Measurements from ENCODE around the gene EP400.

EP400 gene

DNA sequence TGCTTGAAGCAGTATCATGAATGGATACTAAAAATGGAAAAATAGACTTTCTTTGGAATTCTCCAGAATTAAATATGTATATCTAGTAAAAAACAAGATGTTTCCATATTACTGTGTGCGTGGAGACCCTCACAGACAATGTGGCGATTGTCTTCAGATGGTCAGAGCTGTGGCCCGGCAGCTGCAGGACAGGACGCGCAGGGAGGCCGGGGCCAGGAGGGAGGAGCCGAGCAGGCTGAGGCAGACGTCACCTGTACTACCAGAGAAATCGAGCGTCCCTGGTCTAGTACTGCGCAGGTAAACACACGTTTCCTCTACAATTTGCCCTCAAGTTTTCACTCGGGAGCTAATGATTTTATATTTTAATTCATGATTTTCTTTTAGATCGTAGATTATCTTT is 171.5 kb downstream of the EP400 start:
- no peak for DNase-seq (ENCODE audit: low spot score)

DNA sequence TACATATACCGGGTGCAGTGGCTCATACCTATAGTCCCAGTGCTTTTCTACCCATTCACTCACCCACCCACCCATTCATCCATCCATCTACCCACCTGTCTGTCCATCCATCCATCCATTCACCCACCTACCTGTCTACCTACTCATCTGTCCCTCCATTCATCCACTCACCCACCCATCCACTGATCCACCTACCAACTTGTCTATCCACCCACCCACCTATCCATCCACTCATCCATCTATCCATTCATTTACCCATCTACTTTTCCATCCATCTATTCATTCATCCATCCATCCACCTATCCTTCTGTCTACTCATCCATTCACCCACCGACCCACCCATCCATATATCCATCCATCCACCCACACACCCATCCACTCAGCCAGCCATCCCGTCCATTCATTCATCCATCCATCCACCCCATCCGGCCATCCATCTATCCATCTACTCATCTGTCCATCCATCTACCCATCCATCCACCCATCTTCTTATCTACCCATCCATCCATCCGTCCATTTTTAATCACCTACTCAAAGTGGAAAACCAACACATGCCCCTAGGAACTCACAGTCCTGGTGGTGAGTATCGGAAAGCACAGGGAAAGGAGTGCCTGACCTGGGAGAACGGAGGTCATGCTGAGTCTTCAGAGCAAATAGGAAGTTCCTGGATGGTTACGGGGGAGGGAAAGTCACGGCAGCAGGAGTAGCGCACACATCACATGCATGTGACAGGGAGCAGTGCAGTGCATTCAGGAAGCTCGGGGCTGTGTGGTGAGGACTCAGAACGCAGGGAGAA is 174.4 kb downstream of the EP400 start:
- no peak for DNase-seq (ENCODE audit: low spot score)

DNA sequence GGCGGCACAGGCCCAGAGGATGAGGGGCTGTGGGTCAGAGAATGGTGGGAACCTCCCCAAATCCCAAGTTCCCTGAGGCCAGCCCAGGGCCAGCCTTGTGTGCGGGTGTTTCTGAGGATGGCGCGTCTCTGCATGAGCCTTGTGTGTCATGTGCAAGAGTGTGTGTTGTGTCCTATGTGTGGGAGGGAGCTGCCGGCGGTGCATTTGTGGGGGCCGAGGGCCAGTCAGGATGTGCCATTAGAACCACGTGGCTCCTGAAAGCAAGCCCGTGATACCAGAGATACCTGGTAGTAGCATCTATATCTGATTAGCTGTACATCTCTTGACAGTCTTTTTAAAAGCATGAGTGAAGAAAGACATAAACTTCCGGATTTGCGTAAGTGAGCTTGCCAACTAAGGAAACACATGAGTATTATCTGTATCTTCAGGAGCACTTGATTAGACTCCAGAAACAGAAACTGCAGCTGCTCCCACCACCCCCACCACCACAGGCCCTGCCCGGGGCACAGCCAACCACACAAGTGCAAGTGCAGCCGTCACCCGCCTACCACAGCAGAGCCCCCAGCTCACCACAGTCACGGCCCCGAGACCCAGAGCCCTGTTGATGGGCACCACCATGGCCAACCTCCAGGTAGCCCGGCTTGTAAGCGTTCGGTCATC is 175.2 kb downstream of the EP400 start:
- DNase-seq (ENCODE audit: low spot score): no peak

DNA sequence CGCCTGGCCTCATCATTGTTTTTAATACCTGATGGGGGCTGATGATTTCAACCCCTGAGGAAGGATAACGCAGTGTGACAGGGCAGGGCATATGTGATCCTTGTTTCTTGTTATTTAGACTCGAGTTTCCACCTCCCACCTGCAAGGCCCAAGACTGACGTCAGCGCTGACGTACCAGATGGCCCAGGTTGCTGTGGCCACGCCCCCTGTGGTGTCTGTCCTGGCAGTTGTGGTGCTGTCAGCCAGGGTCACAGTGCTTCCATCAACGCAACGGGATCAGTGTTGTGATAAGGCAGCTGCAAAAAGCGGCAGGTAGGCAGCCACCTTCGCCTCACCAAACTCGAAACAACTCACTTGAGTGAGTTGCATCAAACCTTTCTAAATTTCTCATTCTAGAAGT is 176.0 kb downstream of the EP400 start:
- DNase-seq (ENCODE audit: low spot score): no peak

DNA sequence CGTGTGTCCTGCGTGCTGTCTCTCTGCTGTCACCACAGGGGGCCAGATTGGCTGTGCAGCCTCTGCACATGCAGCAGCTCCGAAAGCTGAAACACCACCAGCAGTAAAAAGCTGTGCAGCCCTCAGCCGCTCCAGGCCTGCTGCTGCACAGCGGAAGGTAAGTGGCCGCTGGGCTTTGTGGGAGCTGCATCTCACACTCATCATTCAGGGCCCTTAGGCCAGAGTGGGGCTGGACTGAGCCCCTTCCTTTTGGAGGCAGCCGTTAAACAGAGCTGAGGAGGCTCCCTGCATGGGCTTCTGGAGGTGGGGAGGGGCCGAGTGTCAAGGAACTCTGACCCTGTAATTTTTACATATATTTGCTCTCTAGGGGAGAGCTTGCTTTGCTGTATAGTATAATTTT is 177.3 kb downstream of the EP400 start:
- DNase-seq (ENCODE audit: low spot score): no peak

DNA sequence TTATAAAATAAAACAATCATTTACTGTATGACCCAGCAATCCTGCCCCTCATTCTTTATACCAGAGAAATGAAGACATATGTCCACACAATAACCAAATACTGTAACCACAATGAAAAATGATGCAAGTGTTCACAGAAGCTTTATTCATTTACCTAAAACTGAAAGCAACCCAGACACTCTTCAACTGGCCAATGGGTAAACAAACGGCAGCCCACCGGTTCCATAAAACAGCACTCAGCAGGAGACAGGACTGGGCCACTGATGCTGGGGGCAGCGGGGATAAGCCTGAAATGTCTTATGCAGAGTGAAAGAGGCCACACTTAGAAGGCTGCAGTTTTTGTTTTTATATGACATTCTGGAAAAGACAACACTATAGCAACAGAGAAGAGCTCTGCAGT is 179.3 kb downstream of the EP400 start:
- no peak for DNase-seq (ENCODE audit: low spot score)

DNA sequence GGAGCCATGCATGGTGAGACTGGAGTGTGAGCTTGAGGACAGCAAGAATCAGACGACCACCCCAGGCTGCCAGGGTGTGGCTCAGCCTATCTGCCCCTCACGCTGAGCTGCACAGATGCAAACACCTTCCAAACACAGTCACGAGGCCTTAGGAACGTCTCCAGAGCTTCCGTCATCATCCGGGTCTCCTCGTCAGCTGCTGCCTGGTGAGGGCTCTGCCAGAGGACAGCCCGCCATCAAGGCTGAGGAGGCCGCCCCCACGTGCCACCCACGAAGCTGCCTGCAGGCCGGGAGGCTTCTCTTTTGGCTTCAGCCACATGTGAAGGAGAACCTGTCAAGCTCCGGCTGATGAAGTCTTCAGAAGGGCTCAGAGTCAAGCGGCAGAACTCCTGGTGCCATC is 180.9 kb downstream of the EP400 start:
- no peak for DNase-seq (ENCODE audit: low spot score)
